Stomach (tissue), 4 donors: ENCODE data around the gene WDR35.

ENCODE experiments used
- EP300 ChIP-seq: sonication (generic); formaldehyde crosslinking; IDR thresholded peaks from one replicate; pipeline ENCODE4 v1.6.1; 2017; ENCODE audit warnings: antibody characterized with exemption
- POLR2A ChIP-seq, 4 donors: fragments of 450-650 bp; IDR thresholded peaks; one replicate each; pipeline ENCODE4 v1.6.1; 2016; ENCODE audit warnings: antibody characterized with exemption in 4 of 4, control low read depth in 2 of 4, mild to moderate bottlenecking in 1 of 4, moderate library complexity in 1 of 4
- POLR2AphosphoS5 ChIP-seq, 3 donors: sonication (generic); formaldehyde crosslinking; IDR thresholded peaks; one replicate each; pipeline ENCODE4 v1.6.1; 2016; ENCODE audit warnings: antibody characterized with exemption in 3 of 3
- TF ChIP-seq, protein P1 (sequence below), 7 experiments: fragments of 450-650 bp in 4 of 7; fragments of 200-600 bp in 3 of 7; sonication (generic) in 3 of 7; IDR thresholded peaks; one replicate each; pipeline ENCODE4 v1.5.1; 2016 to 2019; ENCODE audit warnings: antibody characterized with exemption in 7 of 7, control low read depth in 2 of 7, mild to moderate bottlenecking in 1 of 7

DNA sequence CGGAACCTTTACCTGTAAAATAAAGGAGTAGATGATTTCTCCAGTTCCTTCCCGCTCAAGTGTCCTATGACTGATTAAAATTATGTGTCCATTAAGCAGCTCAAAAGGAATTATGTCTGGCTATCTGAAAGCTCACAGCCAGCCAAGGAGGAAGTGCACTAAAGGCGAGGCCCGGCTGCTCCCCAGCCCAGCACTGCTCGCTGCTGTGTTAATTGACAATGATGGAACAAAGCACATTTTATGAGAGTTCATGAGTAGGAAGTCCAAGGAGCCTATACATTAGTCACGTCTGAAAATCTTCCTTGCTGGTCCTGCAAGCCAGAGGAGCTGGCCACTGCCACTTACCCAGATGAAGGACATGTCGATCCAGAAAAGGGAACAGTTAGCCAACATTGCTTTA is 102.4 kb downstream of the WDR35 start:
- TF ChIP-seq POLR2AphosphoS5 (IDR thresholded peaks at IDR 0.05) (no peak), EP300 (no peak), POLR2A (IDR thresholded peaks at IDR 0.05) (no peak)
- TF ChIP-seq, protein P1, sequence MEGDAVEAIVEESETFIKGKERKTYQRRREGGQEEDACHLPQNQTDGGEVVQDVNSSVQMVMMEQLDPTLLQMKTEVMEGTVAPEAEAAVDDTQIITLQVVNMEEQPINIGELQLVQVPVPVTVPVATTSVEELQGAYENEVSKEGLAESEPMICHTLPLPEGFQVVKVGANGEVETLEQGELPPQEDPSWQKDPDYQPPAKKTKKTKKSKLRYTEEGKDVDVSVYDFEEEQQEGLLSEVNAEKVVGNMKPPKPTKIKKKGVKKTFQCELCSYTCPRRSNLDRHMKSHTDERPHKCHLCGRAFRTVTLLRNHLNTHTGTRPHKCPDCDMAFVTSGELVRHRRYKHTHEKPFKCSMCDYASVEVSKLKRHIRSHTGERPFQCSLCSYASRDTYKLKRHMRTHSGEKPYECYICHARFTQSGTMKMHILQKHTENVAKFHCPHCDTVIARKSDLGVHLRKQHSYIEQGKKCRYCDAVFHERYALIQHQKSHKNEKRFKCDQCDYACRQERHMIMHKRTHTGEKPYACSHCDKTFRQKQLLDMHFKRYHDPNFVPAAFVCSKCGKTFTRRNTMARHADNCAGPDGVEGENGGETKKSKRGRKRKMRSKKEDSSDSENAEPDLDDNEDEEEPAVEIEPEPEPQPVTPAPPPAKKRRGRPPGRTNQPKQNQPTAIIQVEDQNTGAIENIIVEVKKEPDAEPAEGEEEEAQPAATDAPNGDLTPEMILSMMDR (IDR thresholded peaks at IDR 0.05): no peak
